ENCODE measurements around the gene PARVA. TPM values are rescaled to one million over a fixed set of nuclear protein-coding genes. Genes with fewer than 3 reads are reported as not detected.

Gene PARVA
- total RNA-seq, 1 donor from 2014 or later: 61.2 TPM

- ATAC-seq (ENCODE audit: poor library complexity) (peak; percentile 91), DNase-seq (peak; percentile 73)
- intact Hi-C loops (cut with DNase I): no loop called here
Measured at GRCh38 chr11:12397931-12398334, 20.6 kb downstream of the PARVA start.

- ATAC-seq (ENCODE audit: poor library complexity) (peak; percentile 14), DNase-seq (no peak)
- intact Hi-C loops (cut with DNase I): no loop called here
Measured at GRCh38 chr11:12399355-12399754, 22.0 kb downstream of the PARVA start.

- ATAC-seq (ENCODE audit: poor library complexity) (no peak), DNase-seq (no peak)
- intact Hi-C loops (cut with DNase I): no loop called here
Measured at GRCh38 chr11:12402025-12402424, 24.7 kb downstream of the PARVA start.

DNA sequence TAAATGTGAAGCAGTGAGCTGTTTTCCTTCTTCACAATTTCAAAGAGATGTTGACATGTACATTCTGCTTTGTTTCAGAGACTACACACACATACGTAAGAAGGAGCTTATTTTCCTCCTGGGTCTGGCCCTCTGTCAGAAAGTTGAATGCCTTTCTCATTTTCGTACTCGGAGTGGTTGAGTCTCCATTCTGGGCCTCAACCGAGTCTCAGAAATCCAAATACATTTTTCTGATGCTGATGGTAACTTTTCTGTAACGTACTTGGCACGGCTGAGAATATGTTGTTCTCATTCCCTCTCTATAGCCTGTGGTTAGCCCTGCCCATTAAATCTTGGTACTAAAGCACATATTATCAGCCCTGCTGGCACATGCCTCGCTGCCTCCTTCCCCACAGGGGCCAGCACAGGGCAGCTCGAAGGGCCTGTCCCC, 25.3 kb downstream of the PARVA start:
- intact Hi-C loops (cut with DNase I): no loop called here
- DNase-seq (no peak), ATAC-seq (ENCODE audit: poor library complexity) (peak; percentile 21)

DNA sequence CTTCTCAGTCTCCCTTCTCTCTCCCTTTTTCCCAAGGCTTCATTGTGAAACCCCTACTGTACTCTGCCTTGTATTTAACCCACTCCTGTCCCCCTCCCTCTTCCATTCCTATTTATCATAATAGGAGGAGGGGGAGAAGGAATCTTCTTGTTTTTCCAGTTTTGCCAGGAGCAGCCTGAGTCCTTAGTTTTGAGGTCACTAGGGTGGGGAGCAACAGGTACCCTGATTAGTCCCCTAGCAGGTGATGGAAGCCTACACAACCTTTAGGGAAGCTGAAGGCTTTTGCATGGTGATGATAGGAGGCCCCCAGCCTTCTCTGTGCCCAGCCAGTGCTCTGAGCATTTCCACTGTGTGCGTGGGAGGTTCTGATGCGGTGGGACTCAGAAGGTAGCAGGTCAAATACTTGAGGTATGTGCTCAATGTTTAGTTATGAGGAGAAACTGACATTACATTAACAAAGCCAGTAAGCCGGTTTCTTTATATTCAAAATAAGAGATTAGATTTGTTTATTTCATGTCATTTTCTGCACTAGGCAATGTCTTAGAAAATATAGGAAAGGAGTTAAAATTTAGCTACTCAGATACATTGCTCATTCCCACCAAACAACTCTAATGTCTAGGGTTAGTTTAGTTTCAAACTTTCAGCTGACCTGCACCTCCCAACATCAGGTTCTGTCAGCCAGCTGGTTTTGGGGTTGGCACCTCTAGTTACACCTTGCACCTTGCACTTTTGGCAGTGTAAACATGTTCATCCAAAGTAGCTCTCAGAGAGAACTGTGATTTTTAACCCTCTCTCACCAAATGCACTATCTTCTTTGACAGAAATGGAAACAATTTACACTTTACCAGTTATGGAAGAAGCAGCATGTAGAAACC, 26.0 kb downstream of the PARVA start:
- ATAC-seq (ENCODE audit: poor library complexity) (no peak), DNase-seq (no peak)
- intact Hi-C loops (cut with DNase I): no loop called here

DNA sequence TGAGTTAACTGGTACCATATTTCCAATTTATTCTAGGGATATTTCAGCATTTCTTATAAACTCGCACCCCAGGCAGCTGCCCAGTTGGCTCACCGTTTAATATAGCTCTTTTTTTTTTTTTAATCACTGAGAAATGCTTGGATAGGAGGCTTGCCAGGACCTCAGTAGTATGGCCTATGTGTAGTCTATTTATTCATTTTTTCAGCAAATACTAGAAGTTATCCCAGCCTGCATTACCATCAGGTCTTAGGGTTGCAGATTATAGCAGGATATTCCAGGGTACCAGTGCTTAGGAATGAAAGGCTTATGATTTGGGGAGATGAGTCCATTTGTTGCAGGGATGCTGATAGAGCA, 26.6 kb downstream of the PARVA start:
- no peak for DNase-seq
- no peak for ATAC-seq (ENCODE audit: poor library complexity)
- intact Hi-C loops (cut with DNase I): no loop called here

DNA sequence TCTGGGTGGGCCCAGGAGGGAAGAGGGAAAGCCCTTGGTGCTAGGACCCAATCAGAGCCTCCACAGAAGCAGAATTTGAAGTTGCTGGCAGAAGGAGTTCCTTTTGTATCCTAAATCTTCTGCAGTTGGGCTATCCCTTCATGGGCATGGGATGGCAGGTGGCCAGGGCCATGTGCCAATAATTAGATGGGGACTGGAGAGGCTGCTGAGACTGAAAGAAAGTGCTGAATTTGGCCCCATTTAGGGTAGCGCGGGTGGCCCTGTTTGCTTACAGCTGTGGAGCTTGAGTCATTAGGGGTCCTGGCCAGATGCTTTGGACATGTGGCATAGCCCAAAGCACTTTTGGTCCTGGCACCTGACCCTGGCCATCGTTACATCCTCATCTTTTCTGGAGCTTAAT, 27.1 kb downstream of the PARVA start:
- peak; percentile 21 for ATAC-seq (ENCODE audit: poor library complexity)
- intact Hi-C loops (cut with DNase I): no loop called here
- no peak for DNase-seq

GRCh38 chr11:12408156-12408770, 30.9 kb downstream of the PARVA start:
- DNase-seq (no peak), ATAC-seq (ENCODE audit: poor library complexity) (no peak)
- intact Hi-C loops (cut with DNase I): no loop called here

GRCh38 chr11:12409621-12410005, 32.2 kb downstream of the PARVA start:
- ATAC-seq (ENCODE audit: poor library complexity): no peak
- intact Hi-C loops (cut with DNase I): loop anchor here (10.0 kb wide), 3 partner anchors 65 to 485 kb away; partner anchors contain the start of gene TEAD1
- DNase-seq: no peak

DNA sequence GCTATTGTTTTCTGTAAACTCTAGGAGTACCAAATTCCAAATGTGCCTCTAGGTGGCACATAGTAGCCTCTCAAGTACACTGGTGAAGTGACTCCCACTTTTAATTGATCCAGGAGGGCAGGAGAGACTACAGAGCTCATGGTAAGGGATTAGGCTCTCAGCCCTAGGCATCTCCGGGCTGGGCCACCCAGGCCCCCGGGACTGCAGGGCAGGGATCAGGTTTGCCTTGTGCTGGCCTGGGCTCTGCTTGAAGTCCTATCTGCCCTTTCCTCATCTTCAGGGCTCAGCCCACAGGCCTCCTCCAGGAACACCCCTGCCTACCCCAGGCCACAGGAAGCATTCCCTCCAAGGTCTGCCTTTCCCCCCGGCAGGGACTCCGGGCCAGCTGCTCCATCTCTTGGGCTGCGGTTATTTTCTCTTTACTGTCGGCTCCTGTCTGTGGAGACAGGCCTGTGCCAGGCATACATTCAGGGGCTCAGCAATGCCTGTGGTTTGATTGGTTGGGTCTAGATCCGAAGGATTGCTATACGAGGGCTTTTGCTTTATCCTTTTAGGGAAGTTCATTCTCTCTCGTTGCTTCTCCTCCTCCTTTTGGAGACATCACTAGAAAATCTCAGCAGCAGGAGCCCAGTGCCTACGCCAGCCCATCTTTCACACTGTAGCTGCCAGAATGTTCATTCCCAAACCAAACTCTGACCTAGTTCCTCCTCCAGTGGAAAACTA, 32.8 kb downstream of the PARVA start:
- ATAC-seq (ENCODE audit: poor library complexity) (peak; percentile 30), DNase-seq (no peak)
- intact Hi-C loops (cut with DNase I): loop anchor here (10.0 kb wide), 3 partner anchors 65 to 485 kb away; partner anchors contain the start of gene TEAD1

DNA sequence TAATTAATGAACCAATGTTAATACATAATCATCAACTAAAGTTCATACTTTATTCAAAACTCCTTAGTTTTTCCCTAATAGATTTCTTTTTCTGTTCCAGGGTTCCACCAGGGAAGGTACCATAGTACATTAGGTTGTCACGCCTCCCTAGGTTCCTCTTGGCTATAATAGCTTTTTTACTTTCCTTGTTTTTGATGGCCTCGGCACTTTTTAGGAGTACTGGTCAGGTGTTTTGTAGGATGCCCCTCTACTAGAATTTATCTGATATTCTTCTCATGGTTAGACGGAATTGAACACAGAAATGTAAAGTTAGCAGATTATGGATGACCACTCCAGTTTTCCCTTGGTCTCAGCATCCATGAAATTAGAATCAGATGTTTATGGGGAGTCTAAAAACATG, 34.0 kb downstream of the PARVA start:
- DNase-seq (no peak), ATAC-seq (ENCODE audit: poor library complexity) (no peak)
- intact Hi-C loops (cut with DNase I): loop anchor here (10.0 kb wide), 3 partner anchors 63 to 483 kb away; partner anchors contain the start of gene TEAD1

DNA sequence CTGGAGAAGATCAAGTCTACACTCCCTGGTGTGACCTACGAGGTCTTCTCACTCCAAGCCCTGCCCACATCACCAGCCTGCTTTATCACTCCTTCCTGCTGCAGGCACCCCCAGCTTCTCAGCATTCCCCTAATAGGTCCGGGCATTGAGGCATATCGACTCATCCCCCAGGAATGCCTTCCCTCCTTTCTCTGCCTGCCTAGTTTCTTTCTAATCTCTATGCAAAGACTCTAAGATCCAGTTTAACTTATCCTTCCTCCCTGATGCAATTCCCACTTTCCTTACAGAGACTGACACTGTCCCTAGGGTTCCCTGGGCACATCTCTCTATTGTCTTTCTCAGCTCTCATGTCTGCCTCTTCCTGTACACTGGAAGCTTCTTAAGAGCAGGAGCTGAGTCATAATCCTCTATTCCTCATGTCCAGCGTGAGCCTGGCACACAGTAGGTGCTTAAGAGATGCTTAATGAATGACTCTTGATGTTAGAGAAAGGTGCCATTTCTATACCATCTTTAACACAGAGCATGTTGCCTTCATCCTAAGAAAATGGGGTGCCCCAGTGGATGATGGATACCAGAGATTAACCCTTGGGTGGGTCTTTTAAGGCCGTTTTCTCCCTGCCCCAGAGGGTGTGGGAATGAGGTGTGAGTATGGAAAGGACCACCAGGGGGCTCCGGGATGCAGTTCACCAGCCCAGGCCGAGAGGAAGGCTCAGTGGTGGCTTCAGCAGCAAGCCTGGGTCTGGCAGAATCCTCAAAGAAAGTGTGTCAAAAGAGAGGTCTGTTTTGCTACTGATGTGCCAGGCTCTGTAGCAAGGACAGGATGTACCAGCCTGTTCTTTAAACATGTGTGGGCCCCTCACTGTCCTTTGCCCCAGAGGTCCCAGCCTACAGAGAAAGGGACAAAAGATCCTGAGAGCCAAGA, 34.7 kb downstream of the PARVA start:
- ATAC-seq (ENCODE audit: poor library complexity) (peak; percentile 83), DNase-seq (peak; percentile 68)
- intact Hi-C loops (cut with DNase I): loop anchor here (10.0 kb wide), 3 partner anchors 63 to 483 kb away; partner anchors contain the start of gene TEAD1

GRCh38 chr11:12413141-12414052, 36.0 kb downstream of the PARVA start:
- intact Hi-C loops (cut with DNase I): loop anchor here (10.0 kb wide), 3 partner anchors 61 to 481 kb away; partner anchors contain the start of gene TEAD1
- ATAC-seq (ENCODE audit: poor library complexity) (no peak), DNase-seq (no peak)

GRCh38 chr11:12414611-12415010, 37.2 kb downstream of the PARVA start:
- DNase-seq (no peak), ATAC-seq (ENCODE audit: poor library complexity) (no peak)
- intact Hi-C loops (cut with DNase I): loop anchor here (10.0 kb wide), 3 partner anchors 60 to 480 kb away; partner anchors contain the start of gene TEAD1

GRCh38 chr11:12415342-12415966, 38.1 kb downstream of the PARVA start:
- DNase-seq (no peak), ATAC-seq (ENCODE audit: poor library complexity) (no peak)
- intact Hi-C loops (cut with DNase I): loop anchor here (10.0 kb wide), 3 partner anchors 59 to 479 kb away; partner anchors contain the start of gene TEAD1

GRCh38 chr11:12416552-12416951, 39.2 kb downstream of the PARVA start:
- DNase-seq (no peak), ATAC-seq (ENCODE audit: poor library complexity) (no peak)
- intact Hi-C loops (cut with DNase I): loop anchor here (10.0 kb wide), 3 partner anchors 58 to 478 kb away; partner anchors contain the start of gene TEAD1
